ENCODE data around the gene ANGPT4. TPM values are rescaled to one million over a fixed set of nuclear protein-coding genes. Genes with fewer than 3 reads are reported as not detected.

Gene ANGPT4
- total and polyA plus RNA-seq, 10 of the 15 experiments (the other 5 are each of a cell fraction or from before 2014, with no cell fraction given), result 0.01 to 0.16 TPM; not detected in 8

DNA sequence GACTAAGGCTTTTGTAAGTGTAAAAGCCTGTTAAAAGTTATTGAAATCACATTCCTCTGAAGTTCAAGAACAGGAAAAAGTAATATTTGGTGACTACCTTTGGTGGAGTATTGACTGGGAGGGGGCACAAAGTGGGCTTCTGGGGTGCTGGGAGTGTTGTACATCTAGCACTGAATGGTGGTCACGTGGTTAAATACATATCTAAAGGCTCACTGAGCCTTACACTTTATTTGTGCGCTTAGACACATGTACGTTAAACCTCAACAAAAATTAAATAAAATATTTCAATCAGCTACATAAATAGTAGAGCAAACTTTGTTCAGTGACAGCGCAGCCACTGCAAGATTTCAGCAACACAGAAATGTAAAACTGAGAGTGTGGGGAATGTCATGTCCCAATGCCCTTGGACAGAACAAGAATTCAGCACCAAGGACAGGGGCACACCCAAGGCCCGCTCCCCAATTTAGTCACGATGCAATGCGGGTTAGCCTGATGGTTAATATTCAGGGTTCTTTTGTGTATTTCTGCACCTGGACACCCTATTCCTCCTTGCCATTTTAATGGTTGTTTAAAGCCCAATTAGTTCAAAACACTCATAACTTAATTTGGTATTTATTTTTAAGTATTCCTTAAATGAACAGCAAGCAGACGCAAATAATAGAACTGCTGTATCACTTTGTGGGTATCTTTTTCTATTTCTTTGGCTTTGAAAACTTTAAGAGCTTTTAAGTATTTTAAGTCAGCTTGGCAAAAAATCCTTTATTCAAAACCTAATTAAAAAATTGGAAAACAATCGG lies 37.4 kb downstream of the ANGPT4 start:
- Histone ChIP-seq H3K4me2 (ENCODE audit: control insufficient read depth, insufficient read depth) (no peak overlapping the region), H3K9ac (ENCODE audit: control insufficient read depth, insufficient read depth, low read length) (no peak overlapping the region), H4K20me1 (ENCODE audit: control insufficient read depth, insufficient read depth) (no peaks in the 10 kb centered on the region), H3K4me1 (ENCODE audit: control insufficient read depth, insufficient read depth, low read length) (0 out of 2 replicates have a peak, but pooled peaks cover 4% of the 10 kb centered on the region), H3K27me3 (replicated peaks in 1 of 2; ENCODE audit: control insufficient read depth in 2 of 2, insufficient read depth in 2 of 2, low read length in 1 of 2) (no peaks in the 10 kb centered on the region), H3K79me2 (ENCODE audit: control insufficient read depth, insufficient read depth, low read length) (no peaks in the 10 kb centered on the region), H2AFZ (ENCODE audit: control insufficient read depth, low read depth, low read length) (no peak overlapping the region), H3K27ac (ENCODE audit: control insufficient read depth, insufficient read depth) (no peak overlapping the region), H3K9me3 (replicated peaks; ENCODE audit: control insufficient read depth, insufficient read depth, low read length) (no peaks in the 10 kb centered on the region), H3K4me3 (no peak overlapping the region), H3K36me3 (ENCODE audit: control insufficient read depth in 2 of 2, insufficient read depth in 2 of 2, low read length in 1 of 2) (no peaks in the 10 kb centered on the region)
- POLR2A ChIA-PET, result no interaction called here
- no TSS peak for BruUV-seq (replicated peaks)
- in situ Hi-C loops (cut with MboI) (no loop called here), intact Hi-C loops (cut with micrococcal nuclease; ENCODE audit: unreplicated experiment) (no loop called here)
- CTCF ChIA-PET, result interaction anchor here (0.7 kb wide), 1 partner anchor 11 kb away, joined by 3 read pairs; no protein-coding TSS in a partner anchor
- 74% methylated on average over 9 of the region's 9 CpGs for WGBS (ENCODE audit: insufficient coverage, insufficient replicate concordance, low lambda C conversion rate, missing lambda C conversion rate)
- ATAC-seq (no peak), DNase-seq (ENCODE audit: low read depth, low spot score) (no peak), FAIRE-seq (no peak)
- SMC1A ChIA-PET (ENCODE audit: uncharacterized antibody, unreplicated experiment), result interaction anchor here (1.3 kb wide), 1 partner anchor 78 kb away, joined by 3 read pairs; no protein-coding TSS in a partner anchor
- RAD21 ChIA-PET (ENCODE audit: unreplicated experiment), result no interaction called here
- TF ChIP-seq SMARCA5 (IDR thresholded peaks at IDR 0.05), result no peak
- TF ChIP-seq, protein P1, sequence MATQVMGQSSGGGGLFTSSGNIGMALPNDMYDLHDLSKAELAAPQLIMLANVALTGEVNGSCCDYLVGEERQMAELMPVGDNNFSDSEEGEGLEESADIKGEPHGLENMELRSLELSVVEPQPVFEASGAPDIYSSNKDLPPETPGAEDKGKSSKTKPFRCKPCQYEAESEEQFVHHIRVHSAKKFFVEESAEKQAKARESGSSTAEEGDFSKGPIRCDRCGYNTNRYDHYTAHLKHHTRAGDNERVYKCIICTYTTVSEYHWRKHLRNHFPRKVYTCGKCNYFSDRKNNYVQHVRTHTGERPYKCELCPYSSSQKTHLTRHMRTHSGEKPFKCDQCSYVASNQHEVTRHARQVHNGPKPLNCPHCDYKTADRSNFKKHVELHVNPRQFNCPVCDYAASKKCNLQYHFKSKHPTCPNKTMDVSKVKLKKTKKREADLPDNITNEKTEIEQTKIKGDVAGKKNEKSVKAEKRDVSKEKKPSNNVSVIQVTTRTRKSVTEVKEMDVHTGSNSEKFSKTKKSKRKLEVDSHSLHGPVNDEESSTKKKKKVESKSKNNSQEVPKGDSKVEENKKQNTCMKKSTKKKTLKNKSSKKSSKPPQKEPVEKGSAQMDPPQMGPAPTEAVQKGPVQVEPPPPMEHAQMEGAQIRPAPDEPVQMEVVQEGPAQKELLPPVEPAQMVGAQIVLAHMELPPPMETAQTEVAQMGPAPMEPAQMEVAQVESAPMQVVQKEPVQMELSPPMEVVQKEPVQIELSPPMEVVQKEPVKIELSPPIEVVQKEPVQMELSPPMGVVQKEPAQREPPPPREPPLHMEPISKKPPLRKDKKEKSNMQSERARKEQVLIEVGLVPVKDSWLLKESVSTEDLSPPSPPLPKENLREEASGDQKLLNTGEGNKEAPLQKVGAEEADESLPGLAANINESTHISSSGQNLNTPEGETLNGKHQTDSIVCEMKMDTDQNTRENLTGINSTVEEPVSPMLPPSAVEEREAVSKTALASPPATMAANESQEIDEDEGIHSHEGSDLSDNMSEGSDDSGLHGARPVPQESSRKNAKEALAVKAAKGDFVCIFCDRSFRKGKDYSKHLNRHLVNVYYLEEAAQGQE (IDR thresholded peaks at IDR 0.05; ENCODE audit: low read depth, low read length), result peak; percentile 90
